ENCODE results near the gene PAXX.

- TF ChIP-seq CTCF (IDR thresholded peaks at IDR 0.05): no peak
- TF ChIP-seq EP300 (IDR thresholded peaks at IDR 0.05; ENCODE audit: low read depth): no peak
Measured at GRCh38 chr9:136978865-136979544, 13.2 kb upstream of the PAXX start.

All from transverse colon (tissue), 3 donors.